WI38 (cell line): ENCODE results near the gene NR3C2.

Experiments
- H3K4me3 ChIP-seq: 2 replicates; pipeline ENCODE4 v1.5.1; 2011; ENCODE audit warnings: low read depth, mild to moderate bottlenecking, control low read depth, low read length
- CTCF ChIP-seq: IDR thresholded peaks from 2 replicates; pipeline ENCODE4 v1.5.1; 2012; ENCODE audit warnings: low read depth, mild to moderate bottlenecking, control low read depth, low read length

The NR3C2 gene

GRCh38 chr4:148420397-148420796 is 21.8 kb downstream of the NR3C2 start:
- TF ChIP-seq CTCF, result no peak
- H3K4me3 ChIP-seq, result no peak overlapping the region

GRCh38 chr4:148415500-148415899 is 26.7 kb downstream of the NR3C2 start:
- H3K4me3 ChIP-seq, result no peak overlapping the region
- TF ChIP-seq CTCF, result no peak

- H3K4me3 ChIP-seq, result no peak overlapping the region
- no peak for TF ChIP-seq CTCF
These were observed 29.7 kb downstream of the NR3C2 start for GRCh38 chr4:148412460-148412994.

GRCh38 chr4:148405161-148405893 is 36.9 kb downstream of the NR3C2 start:
- no peak overlapping the region for H3K4me3 ChIP-seq

DNA sequence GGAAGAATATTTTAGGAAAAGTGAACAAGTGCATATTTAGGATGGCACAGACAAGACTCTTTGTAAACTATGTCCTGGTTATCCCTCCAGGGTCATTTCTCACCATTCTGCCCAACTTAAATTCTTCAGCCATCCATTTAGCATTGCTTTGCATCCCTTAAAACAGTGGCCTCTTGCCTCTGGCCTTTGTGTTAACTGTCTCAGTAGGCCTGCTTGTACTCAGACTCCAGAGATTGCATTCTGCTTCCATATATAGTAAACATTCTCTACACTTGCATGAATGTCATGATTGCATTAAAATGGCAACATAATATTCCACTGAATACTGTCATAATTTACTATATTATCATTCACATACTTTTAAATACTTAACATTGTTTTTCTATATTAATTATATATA is 43.2 kb downstream of the NR3C2 start:
- no peak for TF ChIP-seq CTCF
- no peak overlapping the region for H3K4me3 ChIP-seq

More at GRCh38 chr4:148405161-148405893, 36.9 kb downstream of the NR3C2 start:
- no peak for TF ChIP-seq CTCF

- no peak for TF ChIP-seq CTCF
- no peak overlapping the region for H3K4me3 ChIP-seq
These were observed 44.4 kb downstream of the NR3C2 start for GRCh38 chr4:148397771-148398170.

DNA sequence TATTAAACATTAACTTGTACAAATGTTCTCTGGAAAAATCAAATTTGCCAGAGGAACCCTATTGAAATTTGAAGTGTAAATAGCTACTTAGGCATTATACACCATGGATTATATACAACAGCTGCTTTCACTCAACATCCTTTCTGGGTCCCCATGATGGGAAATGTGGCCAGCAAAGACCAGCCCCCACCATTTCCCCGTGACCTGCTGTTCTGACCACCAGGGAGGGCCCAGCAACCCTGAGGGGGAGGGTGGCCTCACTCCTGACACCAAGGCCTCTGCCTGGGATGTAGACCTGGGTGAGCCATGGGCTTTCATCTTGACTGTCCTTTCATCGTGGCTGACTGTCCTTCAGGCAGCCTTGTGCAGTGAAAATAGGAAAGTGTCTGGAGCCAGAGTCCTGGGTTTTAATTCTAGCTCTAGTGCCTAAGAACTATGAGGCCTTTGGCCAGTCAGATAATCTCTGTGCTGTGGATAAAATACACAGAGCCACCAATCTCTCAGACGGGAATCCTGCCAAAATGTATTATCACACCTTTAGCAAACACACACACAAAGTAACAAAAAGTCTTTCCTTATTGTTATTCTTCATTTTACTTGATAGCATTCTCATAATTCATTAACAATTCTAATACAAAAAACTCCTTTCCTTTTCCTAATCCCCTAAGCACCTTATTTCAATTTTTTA is 45.1 kb downstream of the NR3C2 start:
- TF ChIP-seq CTCF, result no peak
- no peak overlapping the region for H3K4me3 ChIP-seq
